Measurements from ENCODE around the gene TBC1D10B. TPM values are rescaled to one million over a fixed set of nuclear protein-coding genes. Genes with fewer than 3 reads are reported as not detected.

Gene TBC1D10B
- total and polyA plus RNA-seq, 9 of the 15 experiments (the other 6 are each of a cell fraction or from before 2014, with no cell fraction given), result 2.2 to 55.4 (median 17.5) TPM

- TF ChIP-seq PREB (CRISPR knock-in tag; IDR thresholded peaks at IDR 0.05) (0 out of 2 replicates have a peak, but pooled peaks have one; percentile 18), SMC3 (conservative IDR thresholded peaks at IDR 0.05; ENCODE audit: insufficient read depth, low read depth, low read length) (peak; percentile 96), IRF9 (tag; IDR thresholded peaks at IDR 0.05) (no peak), MAX (CRISPR knock-in tag; IDR thresholded peaks at IDR 0.05) (0 out of 2 replicates have a peak, but pooled peaks have one; percentile 37), PHF8 (IDR thresholded peaks at IDR 0.05; ENCODE audit: borderline replicate concordance, low read length) (no peak), FOSL1 (tag; conservative IDR thresholded peaks at IDR 0.05) (no peak), DEAF1 (CRISPR knock-in tag; IDR thresholded peaks at IDR 0.05) (peak; percentile 81), SP1 (CRISPR knock-in tag; IDR thresholded peaks at IDR 0.05) (peak; percentile 71), ZC3H4 (CRISPR knock-in tag; IDR thresholded peaks at IDR 0.05; ENCODE audit: borderline replicate concordance) (0 out of 2 replicates have a peak, but pooled peaks have one; percentile 39), SIN3B (IDR thresholded peaks at IDR 0.05; ENCODE audit: low read depth) (0 out of 2 replicates have a peak, but pooled peaks have one; percentile 12), HDAC1 (IDR thresholded peaks at IDR 0.05) (no peak), ZFX (CRISPR knock-in tag; IDR thresholded peaks at IDR 0.05) (peak; percentile 64), ETS1 (conservative IDR thresholded peaks at IDR 0.05; ENCODE audit: control insufficient read depth, low read depth, low read length) (no peak), ZNF12 (CRISPR knock-in tag; IDR thresholded peaks at IDR 0.05) (no peak), MNT (conservative IDR thresholded peaks at IDR 0.05) (0 out of 4 replicates have a peak, but pooled peaks of 1 of the 2 experiments have one; percentile 31), RBM39 (optimal IDR thresholded peaks at IDR 0.05; ENCODE audit: low read depth, low read length) (peak; percentile 62), PHF21A (IDR thresholded peaks at IDR 0.05; ENCODE audit: borderline replicate concordance, low read depth) (no peak), HNRNPLL (IDR thresholded peaks at IDR 0.05; ENCODE audit: low read depth, low read length, poor library complexity, severe bottlenecking) (no peak), EP300 (IDR thresholded peaks at IDR 0.05; ENCODE audit: low read length) (peak; percentile 36; the same call in 1 of the 2 replicates)
Measured at GRCh38 chr16:30409125-30410060, 39.1 kb upstream of the TBC1D10B start (continued).

Measured in K562 (cell line).